ENCODE measurements around the gene VAMP2.

VAMP2 gene

DNA sequence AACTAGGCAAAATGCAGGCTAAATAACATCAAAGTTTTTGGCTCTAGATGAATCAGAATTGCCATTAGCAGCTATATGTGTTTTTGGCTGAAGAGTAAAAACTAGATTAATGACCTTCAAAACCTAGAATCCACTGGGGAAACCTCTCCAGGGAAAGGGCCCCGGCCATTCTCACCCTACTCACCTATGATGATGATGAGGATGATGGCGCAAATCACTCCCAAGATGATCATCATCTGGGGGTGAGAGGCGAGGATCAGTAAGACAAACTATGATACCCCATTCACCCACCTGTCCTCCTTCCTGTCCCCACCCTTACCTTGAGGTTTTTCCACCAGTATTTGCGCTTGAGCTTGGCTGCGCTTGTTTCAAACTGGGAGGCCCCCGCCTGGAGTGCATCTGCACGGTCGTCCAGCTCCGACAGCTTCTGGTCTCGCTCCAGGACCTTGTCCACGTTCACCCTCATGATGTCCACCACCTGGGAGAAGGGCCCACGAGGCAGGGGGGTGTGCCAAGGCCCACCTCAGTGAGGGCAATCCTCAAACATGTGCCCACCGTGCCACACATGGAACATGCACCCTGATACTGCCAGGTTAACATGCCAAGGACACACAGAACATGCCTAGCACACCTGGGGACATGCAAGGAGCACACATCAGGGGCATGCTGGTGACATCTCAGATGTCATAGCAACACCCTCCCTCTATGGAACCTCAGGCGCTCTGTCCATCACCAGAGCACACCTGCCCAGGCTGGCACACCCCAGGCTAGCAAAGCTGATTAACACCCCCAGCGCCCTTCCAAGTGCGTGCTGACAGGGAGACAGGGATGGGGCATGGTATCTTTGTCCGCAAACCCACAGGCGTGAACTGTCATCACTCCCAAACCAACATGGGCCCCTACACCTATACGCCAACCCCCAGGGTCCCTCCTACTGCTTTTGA lies 1.2 kb downstream of the VAMP2 start:
- peak overlapping the region; percentile 82 to 89 for H3K4me3 ChIP-seq (ENCODE audit: low read length in 2 of 2)
- H3K9me3 ChIP-seq (ENCODE audit: control insufficient read depth in 2 of 2, low read length in 2 of 2) = no peaks in the 10 kb centered on the region
- peak overlapping the region; percentile 95 to 99 for H3K27ac ChIP-seq (ENCODE audit: low read depth in 2 of 2, low read length in 2 of 2)
- H3K4me1 ChIP-seq (ENCODE audit: control insufficient read depth in 2 of 2, insufficient read depth in 2 of 2, low read length in 2 of 2) = peaks cover 47 to 48% of the 10 kb centered on the region in 2 donors
- H3K36me3 ChIP-seq (ENCODE audit: control insufficient read depth in 2 of 2, insufficient read depth in 2 of 2, low read length in 2 of 2) = peaks cover 16 to 17% of the 10 kb centered on the region in 2 donors
- no peaks in the 10 kb centered on the region for H3K27me3 ChIP-seq (ENCODE audit: control insufficient read depth in 2 of 2, insufficient read depth in 2 of 2, low read length in 2 of 2)
- H3K9ac ChIP-seq (ENCODE audit: low read depth in 1 of 2, low read length in 2 of 2) = peak overlapping the region; percentile 96 to 100

DNA sequence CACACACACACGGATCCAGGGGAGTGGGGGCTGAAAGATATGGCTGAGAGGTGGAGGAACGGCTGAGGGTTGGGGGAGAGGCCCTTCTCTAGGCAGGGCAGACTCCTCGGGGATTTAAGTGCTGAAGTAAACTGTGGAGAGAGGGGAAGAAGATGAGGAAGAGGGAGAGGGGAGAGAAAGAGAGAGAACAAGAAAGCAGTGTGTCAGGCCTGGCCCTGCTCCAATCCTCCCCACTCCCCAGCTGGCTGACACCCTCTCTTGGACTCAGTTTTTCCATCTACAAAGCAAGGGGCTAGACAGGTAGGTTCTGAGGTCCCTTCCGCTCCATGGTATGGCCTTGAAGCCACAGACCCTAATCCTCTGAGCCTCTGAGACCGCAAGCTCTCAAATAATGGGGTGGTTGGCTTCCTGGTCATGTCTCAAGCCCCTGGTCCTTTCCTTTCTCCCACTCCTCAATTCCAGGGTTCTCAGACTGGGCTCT lies 2.0 kb downstream of the VAMP2 start:
- H3K27ac ChIP-seq (ENCODE audit: low read depth in 2 of 2, low read length in 2 of 2) = peak overlapping the region; percentile 95 to 99
- peak overlapping the region in 1 of 2 donors; percentile 23 for H3K4me3 ChIP-seq (ENCODE audit: low read length in 2 of 2)
- H3K4me1 ChIP-seq (ENCODE audit: control insufficient read depth in 2 of 2, insufficient read depth in 2 of 2, low read length in 2 of 2) = peaks cover 49 to 51% of the 10 kb centered on the region in 2 donors
- H3K27me3 ChIP-seq (ENCODE audit: control insufficient read depth in 2 of 2, insufficient read depth in 2 of 2, low read length in 2 of 2) = no peaks in the 10 kb centered on the region
- no peaks in the 10 kb centered on the region for H3K9me3 ChIP-seq (ENCODE audit: control insufficient read depth in 2 of 2, low read length in 2 of 2)
- H3K9ac ChIP-seq (ENCODE audit: low read depth in 1 of 2, low read length in 2 of 2) = peak overlapping the region; percentile 3 to 100
- peaks cover 16 to 17% of the 10 kb centered on the region in 2 donors for H3K36me3 ChIP-seq (ENCODE audit: control insufficient read depth in 2 of 2, insufficient read depth in 2 of 2, low read length in 2 of 2)

DNA sequence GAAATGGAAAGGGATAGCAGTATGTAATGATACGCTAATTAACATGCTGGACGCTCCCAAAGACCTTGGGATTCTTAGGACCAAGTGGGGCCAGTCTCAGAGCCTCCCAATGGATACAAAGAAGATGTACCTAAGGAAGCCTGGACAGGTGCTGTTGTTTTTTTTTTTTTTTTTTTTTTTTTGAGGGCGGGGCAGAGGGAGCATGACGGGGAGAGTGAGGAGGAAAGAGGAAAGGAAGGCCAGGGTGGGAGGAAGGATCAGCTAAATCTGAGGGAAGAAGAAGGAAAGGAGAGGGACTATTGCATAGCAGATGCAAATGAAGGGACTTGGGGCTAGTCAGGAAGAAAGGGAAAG lies 2.5 kb downstream of the VAMP2 start:
- Histone ChIP-seq H3K36me3 (ENCODE audit: control insufficient read depth in 2 of 2, insufficient read depth in 2 of 2, low read length in 2 of 2) (peaks cover 16 to 17% of the 10 kb centered on the region in 2 donors), H3K9ac (ENCODE audit: low read depth in 1 of 2, low read length in 2 of 2) (peak overlapping the region in 1 of 2 donors; percentile 100), H3K4me3 (ENCODE audit: low read length in 2 of 2) (no peak overlapping the region), H3K27me3 (ENCODE audit: control insufficient read depth in 2 of 2, insufficient read depth in 2 of 2, low read length in 2 of 2) (no peaks in the 10 kb centered on the region), H3K9me3 (ENCODE audit: control insufficient read depth in 2 of 2, low read length in 2 of 2) (no peaks in the 10 kb centered on the region), H3K4me1 (ENCODE audit: control insufficient read depth in 2 of 2, insufficient read depth in 2 of 2, low read length in 2 of 2) (peaks cover 55% of the 10 kb centered on the region in 2 donors), H3K27ac (ENCODE audit: low read depth in 2 of 2, low read length in 2 of 2) (peak overlapping the region; percentile 10 to 26)

DNA sequence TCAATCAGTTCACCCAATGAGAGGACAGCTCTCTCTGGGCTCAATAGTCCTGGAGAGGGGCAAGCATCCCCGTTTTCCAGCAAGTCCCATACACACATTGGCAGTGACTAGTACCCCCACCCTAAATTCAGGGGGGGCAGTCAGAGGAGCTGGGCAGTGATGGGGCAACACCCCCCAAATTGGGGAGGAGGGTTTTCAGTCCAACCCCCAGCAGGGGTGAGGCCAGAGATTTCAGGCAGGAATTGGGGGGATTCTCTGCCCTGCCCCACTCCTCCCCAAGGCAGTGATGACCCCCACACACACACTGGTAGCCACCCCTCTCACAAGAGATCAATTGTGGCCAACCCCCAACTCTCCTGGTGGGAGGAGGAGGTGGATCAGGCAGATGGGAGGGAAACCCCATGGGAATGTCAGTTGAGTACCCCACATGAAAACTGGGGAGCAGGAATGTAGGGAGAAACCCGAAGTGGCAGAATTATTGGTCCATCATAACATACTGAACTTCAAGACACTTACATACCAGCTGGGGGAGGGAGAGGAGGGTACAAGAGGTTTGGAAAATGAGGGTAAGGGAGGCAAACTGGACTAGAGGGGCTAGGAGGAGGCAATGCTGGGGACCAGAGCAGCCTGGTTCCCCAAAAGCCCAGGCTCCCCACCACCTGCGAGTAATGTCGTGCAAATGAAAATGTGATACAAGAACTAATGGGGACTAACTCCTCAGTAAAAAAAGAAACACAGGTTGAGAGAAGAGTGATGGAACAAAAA lies 3.1 kb downstream of the VAMP2 start:
- H3K27ac ChIP-seq (ENCODE audit: low read depth in 2 of 2, low read length in 2 of 2) = peak overlapping the region in 1 of 2 donors; percentile 16
- H3K4me3 ChIP-seq (ENCODE audit: low read length in 2 of 2) = no peak overlapping the region
- H3K27me3 ChIP-seq (ENCODE audit: control insufficient read depth in 2 of 2, insufficient read depth in 2 of 2, low read length in 2 of 2) = no peaks in the 10 kb centered on the region
- H3K9ac ChIP-seq (ENCODE audit: low read depth in 1 of 2, low read length in 2 of 2) = peak overlapping the region in 1 of 2 donors; percentile 21
- H3K9me3 ChIP-seq (ENCODE audit: control insufficient read depth in 2 of 2, low read length in 2 of 2) = no peaks in the 10 kb centered on the region
- peaks cover 16 to 17% of the 10 kb centered on the region in 2 donors for H3K36me3 ChIP-seq (ENCODE audit: control insufficient read depth in 2 of 2, insufficient read depth in 2 of 2, low read length in 2 of 2)
- peaks cover 57 to 59% of the 10 kb centered on the region in 2 donors for H3K4me1 ChIP-seq (ENCODE audit: control insufficient read depth in 2 of 2, insufficient read depth in 2 of 2, low read length in 2 of 2)

DNA sequence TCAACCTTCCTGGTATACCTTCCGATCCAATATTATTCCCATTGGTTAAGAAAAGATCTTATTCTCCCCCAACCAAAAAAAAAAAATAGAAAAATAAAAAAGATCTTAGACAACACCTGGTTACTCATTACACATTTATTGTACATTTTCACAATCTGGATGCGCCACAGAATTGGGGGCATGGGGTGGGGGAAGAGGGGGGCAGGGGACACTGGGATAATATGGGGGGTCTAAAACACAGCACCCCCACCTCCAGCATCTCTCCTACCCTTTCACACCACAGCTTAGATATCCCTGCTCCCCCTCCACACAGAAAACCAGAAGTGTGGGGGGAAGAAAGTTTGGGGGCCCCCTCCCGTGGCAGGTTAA lies 3.7 kb downstream of the VAMP2 start:
- H3K4me1 ChIP-seq (ENCODE audit: control insufficient read depth in 2 of 2, insufficient read depth in 2 of 2, low read length in 2 of 2) = peaks cover 53 to 60% of the 10 kb centered on the region in 2 donors
- H3K9ac ChIP-seq (ENCODE audit: low read depth in 1 of 2, low read length in 2 of 2) = peak overlapping the region in 1 of 2 donors; percentile 21
- H3K27ac ChIP-seq (ENCODE audit: low read depth in 2 of 2, low read length in 2 of 2) = peak overlapping the region; percentile 88 to 90
- peaks cover 16 to 17% of the 10 kb centered on the region in 2 donors for H3K36me3 ChIP-seq (ENCODE audit: control insufficient read depth in 2 of 2, insufficient read depth in 2 of 2, low read length in 2 of 2)
- H3K9me3 ChIP-seq (ENCODE audit: control insufficient read depth in 2 of 2, low read length in 2 of 2) = no peaks in the 10 kb centered on the region
- H3K4me3 ChIP-seq (ENCODE audit: low read length in 2 of 2) = no peak overlapping the region
- no peaks in the 10 kb centered on the region for H3K27me3 ChIP-seq (ENCODE audit: control insufficient read depth in 2 of 2, insufficient read depth in 2 of 2, low read length in 2 of 2)

DNA sequence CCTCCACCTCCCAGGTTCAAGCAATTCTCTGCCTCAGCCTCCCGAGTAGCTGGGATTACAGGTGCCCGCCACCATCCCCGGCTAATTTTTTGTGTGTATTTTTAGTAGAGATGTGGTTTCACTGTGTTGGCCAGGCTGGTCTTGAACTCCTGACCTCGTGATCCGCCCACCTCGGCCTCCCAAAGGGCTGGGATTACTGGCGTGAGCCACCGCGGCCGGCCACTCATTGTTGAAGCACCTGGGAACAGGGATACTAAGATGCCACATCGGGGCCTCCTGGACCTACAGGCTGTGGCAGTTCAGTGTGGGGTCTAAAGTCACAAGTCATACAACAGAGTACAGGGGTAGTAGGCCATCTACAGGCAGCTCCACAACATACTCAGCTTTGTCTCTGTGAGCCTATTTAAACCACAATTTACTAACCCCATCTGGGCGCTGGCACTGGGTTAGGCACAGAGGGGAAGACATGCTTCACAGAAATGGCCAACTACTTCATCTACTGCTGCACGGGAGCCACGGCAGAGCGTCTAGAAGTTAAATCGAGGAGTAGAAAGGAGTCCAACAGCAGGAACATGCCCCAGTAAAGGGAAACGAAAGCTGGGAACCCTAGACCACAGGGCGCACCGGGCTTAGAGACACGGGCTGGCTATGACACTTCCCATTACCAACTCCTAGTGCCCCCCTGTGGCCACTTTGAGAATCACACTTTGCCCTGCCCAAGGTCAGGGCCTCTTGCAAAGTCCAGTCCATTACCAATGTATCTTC lies 4.3 kb downstream of the VAMP2 start:
- Histone ChIP-seq H3K27ac (ENCODE audit: low read depth in 2 of 2, low read length in 2 of 2) (peak overlapping the region; percentile 88 to 90), H3K4me3 (ENCODE audit: low read length in 2 of 2) (peak overlapping the region in 1 of 2 donors; percentile 20), H3K4me1 (ENCODE audit: control insufficient read depth in 2 of 2, insufficient read depth in 2 of 2, low read length in 2 of 2) (peaks cover 50 to 61% of the 10 kb centered on the region in 2 donors), H3K36me3 (ENCODE audit: control insufficient read depth in 2 of 2, insufficient read depth in 2 of 2, low read length in 2 of 2) (peaks cover 16 to 17% of the 10 kb centered on the region in 2 donors), H3K9me3 (ENCODE audit: control insufficient read depth in 2 of 2, low read length in 2 of 2) (no peaks in the 10 kb centered on the region), H3K27me3 (ENCODE audit: control insufficient read depth in 2 of 2, insufficient read depth in 2 of 2, low read length in 2 of 2) (no peaks in the 10 kb centered on the region), H3K9ac (ENCODE audit: low read depth in 1 of 2, low read length in 2 of 2) (peak overlapping the region; percentile 47 to 69)

DNA sequence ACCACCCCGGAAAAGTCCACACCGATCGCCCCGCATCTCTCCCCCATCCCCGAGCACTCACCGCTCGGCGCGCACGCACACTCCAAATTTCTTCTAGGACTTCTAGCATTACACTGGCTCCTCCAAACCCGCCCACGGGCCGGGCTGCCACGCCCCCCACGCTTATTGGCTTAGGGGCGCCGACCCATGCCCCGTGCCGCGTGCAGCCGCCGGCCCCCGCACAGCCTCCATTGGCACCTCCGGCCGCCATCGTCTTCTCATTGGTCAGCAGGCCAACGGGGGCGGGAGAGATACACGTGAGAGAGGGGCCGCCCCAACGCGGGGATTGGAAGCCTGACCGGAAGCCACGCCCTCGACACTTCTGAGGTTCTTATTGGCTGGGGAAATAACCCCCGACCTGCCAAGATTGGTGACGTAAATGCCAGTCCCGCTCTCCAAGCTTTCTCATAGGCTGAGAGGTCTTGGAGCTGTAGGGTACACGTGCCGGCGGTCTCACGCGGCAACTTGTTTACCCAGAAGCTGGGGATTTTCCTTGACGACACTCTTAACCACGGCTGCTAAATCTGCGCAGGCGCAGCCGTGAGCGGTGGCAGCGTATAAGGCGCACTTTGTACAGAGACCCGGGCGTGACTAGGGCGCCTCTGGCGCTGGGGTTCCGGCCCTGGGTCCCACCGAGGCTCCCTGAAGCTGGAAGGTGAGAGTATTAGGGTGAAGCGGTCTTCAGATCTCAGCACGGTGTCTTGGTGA lies 6.3 kb downstream of the VAMP2 start:
- Histone ChIP-seq H3K27ac (ENCODE audit: low read depth in 2 of 2, low read length in 2 of 2) (peak overlapping the region; percentile 98 to 100), H3K9ac (ENCODE audit: low read depth in 1 of 2, low read length in 2 of 2) (peak overlapping the region; percentile 97 to 100), H3K36me3 (ENCODE audit: control insufficient read depth in 2 of 2, insufficient read depth in 2 of 2, low read length in 2 of 2) (peaks cover 18% of the 10 kb centered on the region in 2 donors), H3K4me1 (ENCODE audit: control insufficient read depth in 2 of 2, insufficient read depth in 2 of 2, low read length in 2 of 2) (peaks cover 57 to 66% of the 10 kb centered on the region in 2 donors), H3K4me3 (ENCODE audit: low read length in 2 of 2) (peak overlapping the region; percentile 95 to 99), H3K9me3 (ENCODE audit: control insufficient read depth in 2 of 2, low read length in 2 of 2) (no peaks in the 10 kb centered on the region), H3K27me3 (ENCODE audit: control insufficient read depth in 2 of 2, insufficient read depth in 2 of 2, low read length in 2 of 2) (no peaks in the 10 kb centered on the region)

DNA sequence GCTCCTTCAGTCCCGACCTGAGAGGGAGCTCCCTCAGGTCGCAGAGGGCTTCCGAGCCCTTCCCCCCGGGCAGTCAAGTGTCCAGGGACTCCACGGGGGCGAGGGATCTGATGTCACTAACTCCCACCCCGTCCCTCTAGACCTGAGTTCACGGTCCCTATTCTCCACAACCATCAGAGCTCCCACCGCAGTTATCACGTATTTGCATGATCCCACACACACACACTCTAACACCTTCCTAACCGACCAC lies 6.8 kb downstream of the VAMP2 start:
- Histone ChIP-seq H3K4me3 (ENCODE audit: low read length in 2 of 2) (peak overlapping the region; percentile 95 to 99), H3K4me1 (ENCODE audit: control insufficient read depth in 2 of 2, insufficient read depth in 2 of 2, low read length in 2 of 2) (peaks cover 56 to 65% of the 10 kb centered on the region in 2 donors)

DNA sequence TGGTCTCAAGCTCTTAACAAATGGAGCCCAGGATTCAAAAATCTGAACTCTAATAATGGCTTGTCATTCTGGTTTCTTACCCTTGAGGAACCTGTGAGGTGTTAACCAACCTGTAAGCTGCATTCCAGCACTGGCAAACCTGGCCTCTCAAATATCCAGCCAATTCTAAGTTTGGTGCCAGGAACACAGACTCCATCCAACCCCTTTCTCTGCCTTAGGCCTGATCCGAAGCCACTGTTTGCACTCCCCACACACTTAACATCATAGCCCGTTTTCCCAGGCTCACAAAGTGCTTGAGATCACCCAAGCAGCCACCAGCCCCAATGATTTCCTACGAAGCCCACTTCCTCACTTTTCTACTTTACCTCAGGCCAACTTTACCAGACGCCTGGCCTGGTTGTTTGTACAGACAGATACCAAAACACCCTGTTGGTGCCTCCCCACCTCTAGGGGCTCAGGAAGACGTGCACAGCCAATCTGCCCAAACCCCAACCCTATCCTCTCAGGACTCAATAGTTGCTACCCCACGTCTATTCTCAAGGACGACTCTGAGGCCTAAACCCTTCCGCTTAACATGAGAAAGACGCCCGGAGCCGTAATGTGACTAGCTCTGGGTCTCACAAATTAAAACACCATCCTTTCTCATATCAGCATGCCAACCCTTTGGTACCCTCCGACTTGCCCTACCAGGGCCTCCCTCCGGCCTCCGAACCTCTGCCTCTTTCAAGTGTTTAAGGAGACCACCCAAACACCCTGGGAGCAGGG lies 7.3 kb downstream of the VAMP2 start:
- peaks cover 56 to 65% of the 10 kb centered on the region in 2 donors for H3K4me1 ChIP-seq (ENCODE audit: control insufficient read depth in 2 of 2, insufficient read depth in 2 of 2, low read length in 2 of 2)
- peak overlapping the region; percentile 98 to 100 for H3K27ac ChIP-seq (ENCODE audit: low read depth in 2 of 2, low read length in 2 of 2)

More for the DNA sequence above, 6.8 kb downstream of the VAMP2 start:
- Histone ChIP-seq H3K27ac (ENCODE audit: low read depth in 2 of 2, low read length in 2 of 2) (peak overlapping the region; percentile 98 to 100), H3K9me3 (ENCODE audit: control insufficient read depth in 2 of 2, low read length in 2 of 2) (no peaks in the 10 kb centered on the region), H3K27me3 (ENCODE audit: control insufficient read depth in 2 of 2, insufficient read depth in 2 of 2, low read length in 2 of 2) (no peaks in the 10 kb centered on the region), H3K36me3 (ENCODE audit: control insufficient read depth in 2 of 2, insufficient read depth in 2 of 2, low read length in 2 of 2) (peaks cover 13% of the 10 kb centered on the region in 2 donors), H3K9ac (ENCODE audit: low read depth in 1 of 2, low read length in 2 of 2) (peak overlapping the region; percentile 97 to 100)

More for the DNA sequence above, 7.3 kb downstream of the VAMP2 start:
- peaks cover 9 to 12% of the 10 kb centered on the region in 2 donors for H3K36me3 ChIP-seq (ENCODE audit: control insufficient read depth in 2 of 2, insufficient read depth in 2 of 2, low read length in 2 of 2)
- peak overlapping the region; percentile 95 to 99 for H3K4me3 ChIP-seq (ENCODE audit: low read length in 2 of 2)
- peak overlapping the region; percentile 97 to 100 for H3K9ac ChIP-seq (ENCODE audit: low read depth in 1 of 2, low read length in 2 of 2)
- H3K9me3 ChIP-seq (ENCODE audit: control insufficient read depth in 2 of 2, low read length in 2 of 2) = no peaks in the 10 kb centered on the region
- H3K27me3 ChIP-seq (ENCODE audit: control insufficient read depth in 2 of 2, insufficient read depth in 2 of 2, low read length in 2 of 2) = no peaks in the 10 kb centered on the region
